HG03520 (cell line): ENCODE measurements around the gene CEP20.
A peak's percentile ranks its signal among the peaks of the same experiment; 100 is the strongest.
"Not testable (repeated sequence)": the region's sequence is repeated elsewhere in the genome, so short reads cannot be mapped to it uniquely, and the experiment has no call there.

ENCODE experiments used
- ATAC-seq: cut with Tn5 transposase; IDR thresholded peaks from one replicate; pipeline ENCODE4 v1.9.1; 2021; ENCODE audit warnings: mild to moderate bottlenecking, moderate library complexity; ENCODE audit not compliant: unreplicated experiment

CEP20 gene

DNA sequence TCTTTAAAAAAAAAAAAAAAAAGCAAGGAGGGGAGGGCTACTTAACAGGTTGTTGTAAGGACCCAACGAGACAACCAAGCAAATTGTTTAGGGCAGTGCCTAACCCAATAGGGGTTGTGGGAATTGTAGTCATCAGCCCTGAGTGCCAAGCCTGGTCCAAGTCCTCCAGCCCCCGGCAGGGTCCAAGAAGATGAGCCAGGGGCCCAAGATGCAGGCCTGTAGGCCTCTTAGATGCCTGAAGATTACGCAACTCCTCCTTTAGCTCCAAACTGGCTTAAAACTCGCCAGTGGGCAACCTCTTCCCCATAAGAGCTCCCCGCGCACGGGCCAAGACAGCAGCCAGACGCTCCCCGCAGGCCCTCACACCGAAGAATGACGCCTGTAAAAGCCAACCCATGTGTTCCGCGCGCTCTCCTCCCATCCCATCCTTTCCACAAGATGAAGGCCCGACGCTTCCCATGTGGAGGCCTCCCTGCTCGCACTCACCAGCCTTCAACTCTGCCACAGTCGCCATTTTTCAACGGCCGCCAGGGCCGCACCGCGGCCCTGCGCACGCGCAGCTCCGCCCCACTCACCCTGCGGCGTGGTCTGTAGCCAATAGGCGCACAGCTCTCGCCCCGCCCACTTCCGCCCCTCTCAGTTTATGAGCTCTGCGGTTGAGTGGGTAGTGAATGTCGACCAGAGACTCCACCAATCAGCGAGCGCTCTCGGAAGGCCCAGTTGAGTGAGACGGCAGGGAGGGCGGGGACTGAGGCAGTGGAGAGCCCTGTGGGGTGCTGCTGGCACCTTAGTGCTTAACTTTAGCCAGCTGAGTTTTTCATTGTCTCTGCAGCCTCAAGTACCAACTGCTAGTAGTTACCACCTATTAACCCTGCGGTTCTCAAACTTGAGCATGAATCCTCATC, at the start of gene CEP20:
Gene CEP20, minus strand, starts transcription at position 532 of the 905 bp plus-strand sequence. Its CDS starts 18 bp downstream, at position 514.
- peak; percentile 97 for ATAC-seq

GRCh38 chr16:15936809-15937208, 48.4 kb upstream of the CEP20 start:
- not testable (repeated sequence) for ATAC-seq

GRCh38 chr16:15934991-15935390, 46.6 kb upstream of the CEP20 start:
- ATAC-seq: no peak

DNA sequence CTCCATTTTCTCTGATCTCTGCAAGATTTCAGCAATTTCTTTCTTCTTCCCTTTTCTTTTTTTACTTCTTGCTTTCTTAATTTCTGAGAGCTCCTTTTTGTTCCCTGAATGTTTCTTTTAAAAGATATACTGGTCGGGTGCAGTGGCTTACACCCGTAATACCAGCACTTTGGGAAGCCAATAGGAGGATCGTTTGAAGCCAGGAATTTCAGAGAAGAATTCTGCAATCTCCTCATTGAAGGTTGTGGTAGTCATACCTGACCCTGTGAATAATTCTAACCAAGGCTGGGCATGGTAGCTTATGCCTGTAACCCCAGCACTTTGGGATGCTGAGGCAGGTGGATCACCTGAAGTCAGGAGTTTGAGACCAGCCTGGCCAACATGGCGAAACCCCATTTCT, 45.4 kb upstream of the CEP20 start:
- ATAC-seq: no peak

- no peak for ATAC-seq
Observed at GRCh38 chr16:15932939-15933338, 44.5 kb upstream of the CEP20 start.

- no peak for ATAC-seq
Observed at GRCh38 chr16:15928261-15929104, 40.1 kb upstream of the CEP20 start.

DNA sequence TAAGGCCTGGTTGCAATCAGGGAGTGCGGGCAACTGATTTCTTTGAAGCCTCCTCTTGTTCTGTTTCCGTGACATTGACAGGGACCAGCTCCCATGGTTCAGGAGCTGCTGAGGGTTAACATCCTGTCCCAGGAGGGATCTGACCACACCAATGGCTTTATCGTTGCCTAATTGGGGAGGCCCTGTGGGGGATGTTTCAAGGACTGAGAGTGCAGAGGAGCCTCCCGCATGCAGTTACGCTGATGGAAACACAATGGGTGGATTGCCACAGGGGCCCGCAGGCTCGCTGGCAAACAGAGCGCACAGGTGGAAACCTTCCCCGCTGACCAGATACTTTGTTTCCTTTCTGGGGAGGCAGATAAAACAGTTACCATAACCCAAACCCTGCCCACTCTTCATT, 37.2 kb upstream of the CEP20 start:
- ATAC-seq: no peak

DNA sequence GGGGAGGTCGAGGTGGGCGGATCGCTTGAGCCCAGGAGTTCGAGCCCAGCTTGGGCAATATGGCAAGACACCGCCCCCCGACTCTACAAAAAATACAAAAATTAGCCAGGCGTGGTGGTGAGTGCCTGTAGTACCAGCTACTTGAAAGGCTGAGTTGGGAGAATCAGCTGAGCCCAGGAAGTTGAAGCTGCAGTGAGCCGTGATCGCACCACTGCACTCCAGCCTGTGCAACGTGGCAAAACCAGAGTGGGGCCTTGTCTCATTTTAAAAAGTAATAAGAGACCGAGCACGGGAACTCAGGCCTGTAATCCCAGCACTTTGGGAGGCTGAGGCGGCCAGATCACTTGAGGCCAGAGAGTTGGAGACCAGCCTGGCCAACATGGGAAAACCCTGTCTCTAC, 36.6 kb upstream of the CEP20 start:
- no peak for ATAC-seq

DNA sequence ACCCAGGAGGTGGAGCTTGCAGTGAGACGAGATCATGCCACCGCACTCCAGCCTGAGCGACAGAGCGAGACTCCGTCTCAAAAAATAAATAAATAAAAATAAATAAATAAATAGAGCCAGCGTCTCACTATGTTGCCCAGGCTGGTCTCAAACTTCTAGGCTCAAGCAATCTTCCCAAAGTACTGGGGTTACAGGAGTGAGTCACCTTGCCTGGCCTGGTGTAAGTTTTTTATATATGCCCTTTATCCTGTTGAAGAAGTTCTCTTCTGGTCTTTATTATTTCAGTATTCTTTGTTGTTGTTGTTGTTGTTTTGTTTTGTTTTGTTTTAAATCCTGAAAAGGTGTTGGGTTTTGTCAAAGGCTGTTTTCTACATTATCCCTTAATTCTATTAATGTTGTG, 30.9 kb upstream of the CEP20 start:
- ATAC-seq: no peak

DNA sequence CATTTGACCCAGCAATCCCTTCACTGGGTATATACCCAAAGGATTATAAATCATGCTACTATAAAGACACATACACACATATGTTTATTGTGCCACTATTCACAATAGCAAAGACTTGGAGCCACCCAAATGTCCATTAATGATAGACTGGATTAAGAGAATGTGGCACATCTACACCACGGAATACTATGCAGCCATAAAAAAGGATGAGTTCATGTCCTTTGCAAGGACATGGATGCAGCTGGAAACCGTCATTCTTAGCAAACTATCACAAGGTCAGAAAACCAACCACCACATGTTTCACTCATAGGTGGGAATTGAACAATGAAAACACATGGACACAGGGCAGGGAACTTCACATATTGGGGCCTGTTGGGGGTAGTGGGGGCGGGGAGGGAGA, 29.9 kb upstream of the CEP20 start:
- not testable (repeated sequence) for ATAC-seq

- no peak for ATAC-seq
Observed at GRCh38 chr16:15916323-15916722, 27.9 kb upstream of the CEP20 start.

DNA sequence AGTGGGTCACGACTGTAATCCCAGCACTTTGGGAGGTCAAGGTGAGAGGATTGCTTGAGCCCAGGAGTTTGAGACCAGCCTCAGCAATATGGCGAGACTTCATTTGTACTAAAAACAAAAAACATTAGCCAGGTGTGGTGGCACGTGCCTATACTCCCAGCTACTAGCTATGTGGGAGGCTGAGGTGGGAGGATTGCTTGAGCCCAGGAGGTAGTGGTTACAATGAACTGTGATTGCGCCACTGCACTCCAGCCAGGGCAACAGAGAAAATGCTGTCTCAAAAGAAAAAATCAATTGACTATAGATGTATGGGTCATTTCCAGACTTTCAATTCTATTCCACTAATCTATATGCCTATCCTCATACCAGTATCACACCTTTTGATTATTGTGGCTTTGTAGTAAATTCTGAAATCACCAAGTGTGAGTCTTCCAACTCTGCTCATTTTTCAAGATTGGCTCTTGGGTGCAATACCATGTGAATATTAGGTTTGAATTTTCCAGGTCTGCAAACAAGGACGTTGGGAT, 27.2 kb upstream of the CEP20 start:
- ATAC-seq: no peak

- ATAC-seq: no peak
Observed at GRCh38 chr16:15913046-15913698, 24.8 kb upstream of the CEP20 start.

- ATAC-seq: no peak
Observed at GRCh38 chr16:15911198-15911597, 22.8 kb upstream of the CEP20 start.

DNA sequence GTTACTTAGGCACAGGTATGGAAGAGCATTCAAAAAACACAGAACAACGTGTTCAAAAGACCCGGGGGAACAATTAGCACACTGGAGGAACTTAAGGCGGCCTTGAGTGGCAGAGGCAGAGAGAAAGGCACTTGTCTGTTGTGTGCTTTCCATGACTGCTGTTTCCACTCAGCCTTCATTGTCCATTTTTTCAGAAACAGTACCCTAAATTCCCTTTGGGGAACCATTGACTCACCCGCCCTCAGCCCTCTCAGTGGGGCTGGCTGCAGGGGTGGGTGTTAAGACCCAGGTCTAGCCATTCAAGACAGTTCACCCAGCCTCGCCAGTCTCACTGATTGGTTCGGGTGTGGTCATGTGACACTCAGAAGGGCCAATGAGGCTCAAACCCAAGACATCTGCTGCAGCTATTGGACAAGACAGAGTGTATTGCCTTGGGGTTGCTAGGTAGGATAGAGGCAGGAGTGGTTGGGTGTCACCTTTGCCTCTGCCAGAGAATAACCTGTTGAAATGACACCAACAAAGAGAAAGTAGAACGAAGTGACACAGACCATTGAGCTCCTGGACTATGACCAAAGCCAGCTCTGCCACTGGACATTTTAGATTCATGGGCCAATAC, 19.6 kb upstream of the CEP20 start:
- peak; percentile 100 for ATAC-seq

DNA sequence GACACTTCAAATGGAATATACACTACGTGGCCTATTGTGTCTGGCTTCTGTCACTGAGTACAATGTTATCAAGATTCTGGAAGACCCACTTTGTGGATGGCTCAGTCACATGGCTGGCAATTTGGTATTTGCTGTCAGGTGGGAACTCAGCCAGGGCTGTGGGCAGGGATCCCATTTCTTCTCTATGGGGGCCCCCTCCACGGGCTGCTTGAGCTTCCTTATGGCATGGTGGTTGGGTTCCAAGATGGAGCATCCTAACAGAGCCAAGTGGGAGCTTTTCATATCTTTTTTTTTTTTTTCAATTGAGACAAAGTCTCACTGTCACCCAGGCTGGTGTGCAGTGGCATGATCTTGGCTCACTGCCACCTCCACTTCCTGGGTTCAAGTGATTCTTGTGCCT, 18.0 kb upstream of the CEP20 start:
- ATAC-seq: no peak

DNA sequence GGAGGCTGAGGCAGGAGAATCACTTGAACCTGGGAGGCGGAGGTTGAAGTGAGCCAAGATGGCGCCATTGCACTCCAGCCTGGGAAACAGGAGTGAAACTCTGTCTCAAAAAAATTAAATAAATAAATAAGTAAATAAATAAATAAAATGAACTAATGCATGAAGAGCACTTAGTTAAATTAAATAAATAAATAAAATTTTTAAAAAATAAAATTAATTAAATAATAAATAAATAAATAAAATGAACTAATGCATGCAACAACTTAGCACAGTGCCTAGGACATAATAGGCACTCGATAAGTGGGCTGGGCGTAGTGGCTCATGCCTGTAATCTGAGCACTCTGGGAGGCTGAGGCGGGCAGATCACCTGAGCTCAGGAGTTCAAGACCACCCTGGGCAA, 15.6 kb upstream of the CEP20 start:
- no peak for ATAC-seq

DNA sequence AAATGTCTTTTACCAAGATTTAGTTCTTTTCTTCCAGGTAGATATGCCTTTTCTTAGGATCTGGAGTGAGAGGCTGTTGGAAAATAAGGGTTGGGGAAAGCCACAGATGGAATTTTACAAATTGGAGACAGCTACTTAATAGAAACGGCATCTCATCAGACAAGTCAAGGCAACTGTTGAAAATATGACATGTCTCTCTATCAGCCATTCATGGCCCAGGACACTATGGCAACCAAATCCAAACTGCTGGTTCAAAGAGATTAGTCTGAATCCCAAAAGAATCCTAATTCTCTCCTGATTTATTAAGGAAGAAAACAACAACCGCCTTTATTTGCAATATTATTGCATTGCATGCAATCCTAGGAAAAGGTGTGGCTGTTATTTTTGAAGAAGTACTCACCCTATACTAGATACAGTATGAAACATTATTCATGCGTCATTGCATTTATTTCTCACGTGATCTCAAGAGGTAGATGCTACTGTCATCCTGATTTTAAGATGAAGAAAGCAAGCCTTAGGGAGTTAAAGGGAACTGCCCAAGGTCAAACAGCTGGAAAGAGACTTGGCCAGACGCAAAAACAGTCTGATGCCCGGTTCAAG, 12.6 kb upstream of the CEP20 start:
- no peak for ATAC-seq

DNA sequence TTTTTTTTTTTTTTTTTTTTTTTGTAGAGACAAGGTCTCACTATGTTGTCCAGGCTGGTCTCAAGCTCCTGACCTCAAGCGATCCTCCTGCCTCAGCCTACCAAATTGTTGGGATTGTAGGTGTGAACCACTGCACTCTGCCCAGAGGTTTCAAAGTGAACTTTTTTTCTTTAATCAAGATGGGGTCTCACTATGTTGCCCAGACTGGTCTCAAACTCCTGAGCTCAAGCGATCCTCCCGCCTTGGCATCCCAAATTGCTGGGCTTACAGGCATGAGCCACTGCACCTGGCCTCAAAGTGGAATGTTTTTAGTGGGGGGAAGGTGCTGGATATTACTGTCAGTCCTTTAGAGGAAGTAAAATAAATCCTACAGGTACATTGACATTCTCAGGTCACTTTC, 12.0 kb upstream of the CEP20 start:
- ATAC-seq: no peak

GRCh38 chr16:15899538-15900100, 11.2 kb upstream of the CEP20 start:
- ATAC-seq: no peak
